Endodermal cell (in vitro differentiated cells): ENCODE measurements around the gene TNFSF15. TPM values are rescaled to one million over a fixed set of nuclear protein-coding genes. Genes with fewer than 3 reads are reported as not detected.

Experiments
- total RNA-seq, 2 donors: library from RNA; stranded (reverse); fragmentation: NEBNext Ultra II Directional in 1 of 2; extraction: Animal tissue kit (Norgen Biotek cat#: 25700) in 1 of 2; gene quantifications; 2 replicates in 1 of 2; 3 replicates in 1 of 2; pipeline ENCODE4 v1.2.1, GENCODE V29; 2021

TNFSF15 gene
- total RNA-seq, 2 donors from 2014 or later: not detected

Other genes starting within 250 kb of the TNFSF15 start
- gene ATP6V1G1, start 218.3 kb downstream of the TNFSF15 start, total RNA-seq: 100 to 1,000 TPM; 123 TPM
- gene TMEM268, start 194.7 kb downstream of the TNFSF15 start, total RNA-seq: 1 to 10 TPM; 6.8 to 8.2 TPM
- not detected for gene TEX53, start 148.2 kb downstream of the TNFSF15 start, total RNA-seq
- gene TEX48, start 123.8 kb downstream of the TNFSF15 start, total RNA-seq: not detected
- not detected for gene TNFSF8, start 124.6 kb upstream of the TNFSF15 start, total RNA-seq